Left lung (tissue), 10 donors: ENCODE data around the gene SLC25A42. TPM values are rescaled to one million over a fixed set of nuclear protein-coding genes. Genes with fewer than 3 reads are reported as not detected.
"Not testable (repeated sequence)": the region's sequence is repeated elsewhere in the genome, so short reads cannot be mapped to it uniquely, and the experiment has no call there.

ENCODE experiments used
- ATAC-seq: fragments of 200-7000 bp; cut with Tn5 transposase; one replicate; pipeline ENCODE4 v1.9.1; 2020; ENCODE audit warnings: moderate library complexity
- DNase-seq, 4 donors: peaks; one replicate each; pipeline ENCODE4 v3.0.0-alpha.2; 2013 to 2020
- H3K27ac ChIP-seq, 2 donors: fragments of 200-600 bp; sonication (generic) in 1 of 2; one replicate each; pipeline versions ENCODE4 v1.5.0 to v1.8.0; 2020 to 2021
- H3K27me3 ChIP-seq, 2 donors: fragments of 200-600 bp; sonication (generic) in 1 of 2; one replicate each; pipeline versions ENCODE4 v1.5.0 to v1.8.0; 2020 to 2021
- H3K36me3 ChIP-seq, 2 donors: fragments of 200-600 bp; sonication (generic) in 1 of 2; one replicate each; pipeline versions ENCODE4 v1.5.0 to v1.8.0; 2020 to 2021
- H3K4me1 ChIP-seq, 2 donors: fragments of 200-600 bp; one replicate each; pipeline ENCODE4 v1.8.0; 2021
- H3K4me3 ChIP-seq, 2 donors: fragments of 200-600 bp; sonication (generic) in 1 of 2; one replicate each; pipeline versions ENCODE4 v1.5.0 to v1.8.0; 2020 to 2021; ENCODE audit warnings: mild to moderate bottlenecking in 1 of 2
- H3K9me3 ChIP-seq, 2 donors: fragments of 200-600 bp; sonication (generic) in 1 of 2; one replicate each; pipeline versions ENCODE4 v1.5.0 to v1.8.0; 2020 to 2021
- intact Hi-C, 2 donors: fragments of 100-400 bp; cut with DNase I; formaldehyde crosslinking; loops; one replicate each; pipeline versions ENCODE4 v1.11.2 to v1.14.2; 2022
- polyA plus RNA-seq, 6 donors: library from polyadenylated mRNA; unstranded; fragments of 120-200 nt; gene quantifications; one replicate each; pipeline ENCODE4 v1.2.1, GENCODE V29; 2013; ENCODE audit not compliant: insufficient read length in 6 of 6
- total RNA-seq, 2 donors: library from RNA; stranded (reverse); fragmentation: NEBNext Ultra II Directional; extraction: Animal tissue kit (Norgen Biotek cat#: 25700); gene quantifications; one replicate each; pipeline ENCODE4 v1.2.1, GENCODE V29; 2021
- TF ChIP-seq, protein P1 (sequence below), 2 donors: fragments of 200-600 bp; sonication (generic) in 1 of 2; IDR thresholded peaks; one replicate each; pipeline versions ENCODE4 v1.5.0 to v1.8.0; 2021; ENCODE audit warnings: antibody characterized with exemption in 2 of 2
- donor health status: DM: no; HTN: yes; CAD: no.
- donor health status: DM: no; HTN: no; CAD: no.

Gene SLC25A42
- total and polyA plus RNA-seq, 8 donors: 7.6 to 16.6 (median 12.8) TPM

DNA sequence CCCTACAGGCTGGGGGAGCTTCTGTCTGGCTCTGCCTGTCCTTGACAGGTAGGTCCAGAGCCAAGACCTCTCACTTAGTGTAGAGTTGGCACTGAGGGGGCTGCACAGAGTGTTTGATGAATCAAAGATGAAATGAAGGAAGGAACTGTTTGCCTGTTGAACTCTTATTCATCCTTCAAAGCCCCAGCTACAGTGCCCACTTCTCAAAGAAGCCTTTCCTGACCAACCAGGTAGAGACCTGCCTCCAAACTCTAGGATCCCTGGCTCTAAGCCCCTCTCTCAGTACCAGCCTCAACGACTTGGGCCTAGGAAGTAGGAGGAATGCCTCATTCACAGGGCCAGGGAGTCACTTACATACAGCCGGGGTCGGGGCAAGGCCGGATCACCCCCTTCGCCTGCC lies 83.5 kb downstream of the SLC25A42 start:
- TF ChIP-seq, protein P1, sequence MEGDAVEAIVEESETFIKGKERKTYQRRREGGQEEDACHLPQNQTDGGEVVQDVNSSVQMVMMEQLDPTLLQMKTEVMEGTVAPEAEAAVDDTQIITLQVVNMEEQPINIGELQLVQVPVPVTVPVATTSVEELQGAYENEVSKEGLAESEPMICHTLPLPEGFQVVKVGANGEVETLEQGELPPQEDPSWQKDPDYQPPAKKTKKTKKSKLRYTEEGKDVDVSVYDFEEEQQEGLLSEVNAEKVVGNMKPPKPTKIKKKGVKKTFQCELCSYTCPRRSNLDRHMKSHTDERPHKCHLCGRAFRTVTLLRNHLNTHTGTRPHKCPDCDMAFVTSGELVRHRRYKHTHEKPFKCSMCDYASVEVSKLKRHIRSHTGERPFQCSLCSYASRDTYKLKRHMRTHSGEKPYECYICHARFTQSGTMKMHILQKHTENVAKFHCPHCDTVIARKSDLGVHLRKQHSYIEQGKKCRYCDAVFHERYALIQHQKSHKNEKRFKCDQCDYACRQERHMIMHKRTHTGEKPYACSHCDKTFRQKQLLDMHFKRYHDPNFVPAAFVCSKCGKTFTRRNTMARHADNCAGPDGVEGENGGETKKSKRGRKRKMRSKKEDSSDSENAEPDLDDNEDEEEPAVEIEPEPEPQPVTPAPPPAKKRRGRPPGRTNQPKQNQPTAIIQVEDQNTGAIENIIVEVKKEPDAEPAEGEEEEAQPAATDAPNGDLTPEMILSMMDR (IDR thresholded peaks at IDR 0.05): no peak
- no peak for DNase-seq
- H3K4me1 ChIP-seq: peaks cover 0 to 6% of the 10 kb centered on the region in 2 donors
- H3K27ac ChIP-seq: no peak overlapping the region
- H3K36me3 ChIP-seq: peaks cover 0 to 34% of the 10 kb centered on the region in 2 donors
- H3K4me3 ChIP-seq: no peak overlapping the region
- ATAC-seq: no peak
- no peaks in the 10 kb centered on the region for H3K27me3 ChIP-seq
- no peaks in the 10 kb centered on the region for H3K9me3 ChIP-seq
- intact Hi-C loops: no loop called here

DNA sequence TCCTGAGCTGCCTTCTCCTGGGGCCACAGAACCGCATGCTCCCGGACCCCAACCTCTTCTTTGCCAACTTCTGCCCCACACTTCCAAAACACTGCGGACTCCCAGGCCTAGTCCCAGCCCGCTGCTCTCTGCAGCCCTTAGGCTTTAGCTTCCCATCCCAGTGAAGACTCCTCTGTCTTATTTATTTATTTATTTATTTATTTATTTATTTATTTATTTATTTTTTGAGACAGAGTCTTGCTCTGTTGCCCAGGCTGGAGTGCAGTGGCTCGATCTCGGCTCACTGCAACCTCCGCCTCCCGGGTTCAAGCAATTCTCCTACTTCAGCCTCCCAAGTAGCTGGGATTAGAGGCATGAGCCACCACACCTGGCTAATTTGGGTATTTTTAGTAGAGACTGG lies 84.7 kb downstream of the SLC25A42 start:
- H3K4me1 ChIP-seq, ATAC-seq, H3K27me3 ChIP-seq, H3K9me3 ChIP-seq, intact Hi-C loops, H3K27ac ChIP-seq, DNase-seq, H3K4me3 ChIP-seq: not testable (repeated sequence)
- H3K36me3 ChIP-seq: peaks cover 0 to 34% of the 10 kb centered on the region in 2 donors

DNA sequence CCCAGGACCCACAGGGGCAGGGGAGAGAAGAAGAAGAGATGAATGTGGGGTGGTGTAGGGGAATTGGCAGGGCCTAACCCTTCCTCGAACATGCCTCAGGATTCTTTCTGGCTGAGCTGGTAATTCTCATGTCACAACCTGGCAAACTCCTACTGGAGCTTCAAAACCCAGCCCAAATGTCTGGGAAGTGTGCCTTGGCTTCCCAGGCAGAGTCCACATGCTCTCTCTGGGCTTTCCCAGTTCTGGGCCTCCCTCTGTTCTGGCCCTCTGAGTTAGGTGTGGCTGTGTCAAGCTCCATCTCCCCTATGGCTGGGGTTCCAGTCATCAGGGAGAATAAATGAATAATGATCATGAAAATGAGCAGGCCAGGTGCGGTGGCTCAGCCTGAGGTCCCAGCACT lies 85.6 kb downstream of the SLC25A42 start:
- no peak for DNase-seq
- intact Hi-C loops: no loop called here
- TF ChIP-seq, protein P1 (IDR thresholded peaks at IDR 0.05): no peak
- Histone ChIP-seq H3K4me1 (peaks cover 0 to 6% of the 10 kb centered on the region in 2 donors), H3K36me3 (peaks cover 0 to 34% of the 10 kb centered on the region in 2 donors), H3K27ac (no peak overlapping the region), H3K4me3 (no peak overlapping the region), H3K27me3 (no peaks in the 10 kb centered on the region), H3K9me3 (no peaks in the 10 kb centered on the region)
- no peak for ATAC-seq

DNA sequence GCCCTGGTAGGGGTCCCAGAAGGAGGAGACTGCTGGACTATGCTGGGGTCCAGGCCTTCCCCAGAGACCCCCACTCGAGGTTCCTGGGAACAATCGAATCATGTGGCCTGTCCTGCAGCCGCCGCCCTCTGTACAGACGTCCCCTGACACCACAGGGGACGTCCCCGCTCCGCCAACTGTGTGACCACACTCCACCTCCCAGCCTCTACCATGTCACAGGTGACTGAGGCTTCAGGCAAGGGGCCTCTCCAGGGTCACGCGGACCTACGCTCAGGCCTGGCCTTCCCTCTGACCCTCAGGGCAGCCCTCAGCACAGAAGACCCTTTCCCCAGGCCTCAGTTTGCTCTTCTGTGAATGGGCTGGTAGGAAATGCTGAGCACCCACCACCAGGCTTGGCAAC lies 87.6 kb downstream of the SLC25A42 start:
- intact Hi-C loops: no loop called here
- Histone ChIP-seq H3K4me1 (no peaks in the 10 kb centered on the region), H3K4me3 (no peak overlapping the region), H3K27me3 (no peaks in the 10 kb centered on the region), H3K27ac (no peak overlapping the region), H3K36me3 (peaks cover 0 to 37% of the 10 kb centered on the region in 2 donors), H3K9me3 (no peaks in the 10 kb centered on the region)
- ATAC-seq: no peak
- TF ChIP-seq, protein P1 (IDR thresholded peaks at IDR 0.05): no peak
- no peak for DNase-seq

DNA sequence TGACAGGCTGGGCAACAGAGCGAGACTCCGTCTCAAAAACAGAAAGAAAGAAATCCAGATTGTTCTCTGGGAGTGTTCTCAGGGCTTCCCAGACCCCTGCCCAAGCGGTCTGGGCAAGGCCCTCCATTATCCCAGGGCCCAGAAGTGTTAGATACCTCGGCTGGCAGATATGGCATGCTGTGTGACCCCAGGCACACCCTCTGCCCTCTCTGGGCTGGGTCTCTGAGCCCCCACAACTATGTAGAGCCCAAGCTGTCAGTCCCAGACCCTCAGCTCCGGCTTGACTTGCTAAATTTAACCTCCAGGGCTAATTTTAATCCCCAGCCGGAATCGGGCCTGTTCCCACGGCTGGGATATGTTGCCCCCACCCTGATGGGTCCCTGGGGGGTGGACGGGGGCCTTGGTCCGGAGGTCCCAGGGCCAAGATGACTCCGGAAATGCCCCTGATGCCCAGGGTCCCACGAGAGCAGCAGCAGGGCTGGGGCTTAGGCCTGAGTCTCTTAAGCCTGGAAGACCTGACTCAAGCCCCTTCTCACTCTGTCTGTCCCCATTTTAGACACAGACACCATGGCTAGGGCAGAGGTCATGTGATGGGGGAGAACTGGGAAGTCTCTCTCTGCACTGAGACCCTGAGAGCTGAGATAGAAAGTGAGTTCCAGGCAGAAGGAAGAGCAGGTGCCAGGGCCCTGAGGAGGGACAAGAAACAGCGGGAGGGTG lies 89.0 kb downstream of the SLC25A42 start:
- peaks cover 0 to 29% of the 10 kb centered on the region in 2 donors for H3K36me3 ChIP-seq

More for the DNA sequence above, 89.0 kb downstream of the SLC25A42 start:
- Histone ChIP-seq H3K9me3 (no peaks in the 10 kb centered on the region), H3K4me1 (no peaks in the 10 kb centered on the region), H3K27me3 (no peaks in the 10 kb centered on the region), H3K4me3 (no peak overlapping the region), H3K27ac (no peak overlapping the region)
- TF ChIP-seq, protein P1 (IDR thresholded peaks at IDR 0.05): no peak
- no peak for ATAC-seq
- intact Hi-C loops: no loop called here
- DNase-seq: no peak
